HG02571 (cell line): ENCODE measurements around the gene NEDD8.
"Not testable (repeated sequence)": the region's sequence is repeated elsewhere in the genome, so short reads cannot be mapped to it uniquely, and the experiment has no call there.

ENCODE experiments used
- ATAC-seq: cut with Tn5 transposase; IDR thresholded peaks from one replicate; pipeline ENCODE4 v1.9.1; 2021; ENCODE audit warnings: mild to moderate bottlenecking, moderate library complexity; ENCODE audit not compliant: unreplicated experiment

NEDD8 gene

GRCh38 chr14:24249230-24250021 is 17.3 kb upstream of the NEDD8 start:
- no peak for ATAC-seq

GRCh38 chr14:24247422-24247821 is 15.3 kb upstream of the NEDD8 start:
- no peak for ATAC-seq

GRCh38 chr14:24246765-24247212 is 14.6 kb upstream of the NEDD8 start:
- no peak for ATAC-seq

- not testable (repeated sequence) for ATAC-seq
Observed at GRCh38 chr14:24245350-24245749, 13.2 kb upstream of the NEDD8 start.

DNA sequence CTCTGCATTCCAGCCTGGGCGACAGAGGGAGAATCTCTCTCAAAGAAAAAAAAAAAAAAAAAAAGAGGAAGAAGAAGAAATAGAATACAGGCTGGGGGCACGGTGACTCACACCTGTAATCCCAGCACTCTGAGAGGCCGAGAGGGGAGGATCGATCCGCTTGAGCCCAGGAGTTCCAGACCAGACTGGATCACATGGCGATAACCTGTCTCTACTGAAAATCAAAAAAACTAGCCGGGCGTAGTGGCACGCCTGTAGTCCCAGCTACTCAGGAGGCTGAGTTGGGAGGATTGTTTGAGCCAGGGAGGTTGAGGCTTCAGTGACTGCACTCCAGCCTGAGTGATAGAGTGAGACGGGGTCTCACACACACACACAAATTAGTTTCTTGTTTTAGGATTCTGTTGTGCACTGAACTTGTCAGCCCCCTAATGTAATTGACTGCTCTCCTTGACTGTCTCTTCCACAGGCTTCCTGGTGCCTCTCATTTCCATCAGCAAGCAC is 11.2 kb upstream of the NEDD8 start:
- ATAC-seq = no peak

DNA sequence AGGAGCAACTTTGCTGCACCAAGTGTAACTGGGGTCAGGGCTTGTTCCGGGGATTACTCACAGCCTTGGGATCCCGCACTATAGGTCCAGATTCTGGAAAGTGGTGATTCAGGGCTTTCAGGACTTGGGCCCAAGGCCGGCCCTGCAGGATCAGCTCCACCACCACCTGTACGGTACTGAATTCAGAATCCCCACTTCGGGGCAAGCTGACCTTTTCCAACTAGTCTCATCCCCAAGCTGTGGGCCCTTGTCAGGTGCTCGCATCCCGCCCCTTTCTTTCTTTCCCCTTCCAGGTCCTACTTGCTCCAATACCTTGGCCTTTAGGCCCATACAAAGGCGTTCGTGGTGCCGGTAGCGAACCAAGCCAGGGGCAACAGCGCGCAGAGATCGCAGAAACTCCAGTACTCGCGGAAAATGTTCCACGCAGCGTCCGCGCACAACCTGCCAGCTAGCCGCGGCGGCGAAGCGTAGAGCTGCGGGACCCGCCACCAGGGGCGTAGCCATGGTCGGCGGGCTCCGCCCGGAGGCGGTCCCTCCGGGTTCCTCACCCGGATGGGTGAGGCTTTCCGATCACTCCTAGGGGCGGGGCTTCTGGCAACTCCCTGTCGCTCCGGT is 9.8 kb upstream of the NEDD8 start:
- peak; percentile 69 for ATAC-seq

DNA sequence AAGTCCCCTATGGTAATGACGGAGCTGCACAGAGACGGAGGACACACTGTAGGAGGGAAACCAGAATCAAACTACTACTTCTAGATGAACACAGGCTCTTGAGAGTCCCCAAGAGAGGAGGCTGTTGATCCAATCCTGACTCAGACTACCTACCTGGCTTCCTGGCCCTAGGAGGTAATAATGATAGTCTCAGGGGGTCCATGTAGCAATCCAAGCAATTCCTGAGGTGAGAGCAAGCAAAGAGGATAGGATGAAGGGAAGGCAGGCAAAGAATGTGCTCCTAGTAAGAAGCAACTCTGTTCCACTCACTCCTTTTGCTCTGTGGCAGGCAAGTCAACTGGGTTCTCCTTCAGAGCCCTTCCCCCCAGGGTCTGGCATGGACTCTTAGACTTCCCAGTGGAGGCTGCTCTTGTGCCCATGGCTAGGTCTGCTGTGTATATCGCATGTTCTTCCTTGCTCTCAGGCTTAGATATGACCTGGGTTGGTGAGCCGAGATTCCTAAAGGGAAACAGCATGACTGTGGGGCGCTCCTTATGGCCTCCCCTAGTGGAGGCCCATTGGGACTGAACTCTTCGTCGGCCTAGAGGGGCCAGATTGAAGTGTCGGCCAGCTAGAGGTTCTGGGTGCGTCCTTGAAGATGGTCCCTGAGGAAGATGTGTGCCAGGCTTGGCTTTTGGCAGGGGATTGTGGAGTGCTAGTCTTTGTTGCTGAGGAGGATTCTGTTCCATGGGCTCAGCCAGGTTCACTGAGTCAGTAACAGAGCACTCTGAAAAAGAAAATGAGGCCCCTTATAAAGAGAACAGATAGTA is 8.1 kb upstream of the NEDD8 start:
- no peak for ATAC-seq

DNA sequence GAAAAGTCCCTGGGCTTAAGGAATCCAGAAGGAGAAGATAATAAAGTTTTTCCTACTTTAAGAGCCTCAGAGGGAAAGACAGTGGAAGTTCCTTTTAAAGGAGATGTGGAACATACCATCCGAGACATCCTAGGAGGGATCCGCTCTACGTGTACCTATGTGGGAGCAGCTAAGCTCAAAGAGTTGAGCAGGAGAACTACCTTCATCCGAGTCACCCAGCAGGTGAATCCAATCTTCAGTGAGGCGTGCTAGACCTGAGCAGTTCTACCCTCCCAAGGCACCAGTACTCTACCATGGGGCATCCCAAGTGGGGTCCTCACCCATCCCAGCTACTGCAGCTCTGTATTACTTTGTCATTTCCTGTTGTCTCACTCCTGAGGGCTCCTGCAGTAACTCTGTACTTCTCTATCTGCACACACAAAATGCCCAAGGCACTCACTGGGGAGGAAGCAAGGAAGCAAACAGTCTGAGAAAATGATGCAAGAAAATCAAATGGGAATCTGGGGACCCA is 6.4 kb upstream of the NEDD8 start:
- ATAC-seq = no peak

DNA sequence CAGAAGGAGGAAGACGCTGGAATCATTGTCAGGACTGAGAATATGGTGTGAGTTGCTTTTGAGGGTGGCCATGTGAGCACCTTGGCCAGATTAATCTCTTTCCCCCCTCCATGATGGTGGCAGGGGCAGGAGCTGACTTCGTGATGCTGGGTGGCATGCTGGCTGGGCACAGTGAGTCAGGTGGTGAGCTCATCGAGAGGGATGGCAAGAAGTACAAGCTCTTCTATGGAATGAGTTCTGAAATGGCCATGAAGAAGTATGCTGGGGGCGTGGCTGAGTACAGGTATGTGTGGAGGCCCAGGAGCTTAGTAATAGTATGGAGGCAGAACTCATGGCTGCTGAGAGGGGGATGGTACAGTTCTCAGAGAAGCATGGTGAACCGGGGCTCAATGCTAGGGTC is 6.0 kb upstream of the NEDD8 start:
- no peak for ATAC-seq

- no peak for ATAC-seq
Observed at GRCh38 chr14:24237463-24237955, 5.3 kb upstream of the NEDD8 start.

DNA sequence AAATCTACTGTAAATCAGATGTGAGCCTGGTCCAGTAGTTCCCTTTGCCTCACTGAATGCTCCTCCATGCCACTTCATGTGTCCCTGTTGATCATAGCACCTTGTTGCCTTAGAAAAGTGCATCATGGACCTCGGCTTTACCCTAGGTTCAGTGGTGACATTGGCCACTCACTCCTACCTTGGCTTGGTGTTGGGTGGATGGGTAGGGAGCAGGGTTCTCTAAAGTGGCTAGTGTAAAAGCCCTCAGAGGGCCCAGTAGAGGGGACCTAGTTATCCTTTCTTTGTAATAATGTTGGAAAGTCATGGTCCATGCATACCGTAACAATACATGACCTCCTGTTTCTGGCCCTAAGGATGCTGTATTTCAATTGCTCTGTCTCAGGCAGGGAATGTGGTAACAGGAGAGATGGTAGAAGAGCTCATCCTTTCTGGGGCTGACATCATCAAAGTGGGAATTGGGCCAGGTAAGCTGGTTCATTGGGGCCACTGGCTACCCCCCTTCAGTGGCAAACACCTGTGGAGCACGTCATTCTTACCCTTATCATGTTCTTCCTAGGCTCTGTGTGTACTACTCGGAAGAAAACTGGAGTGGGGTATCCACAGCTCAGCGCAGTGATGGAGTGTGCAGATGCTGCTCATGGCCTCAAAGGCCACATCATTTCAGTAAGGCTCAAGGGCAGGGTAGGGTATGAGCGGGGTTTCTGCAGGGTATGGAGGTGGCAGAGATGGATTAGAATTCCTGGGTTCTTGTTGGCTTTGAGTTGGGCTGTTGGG is 4.7 kb upstream of the NEDD8 start:
- no peak for ATAC-seq

GRCh38 chr14:24235804-24236688 is 3.9 kb upstream of the NEDD8 start:
- ATAC-seq = no peak

- no peak for ATAC-seq
Observed at GRCh38 chr14:24234095-24235005, 2.2 kb upstream of the NEDD8 start.

- no peak for ATAC-seq
Observed at GRCh38 chr14:24233538-24233866, 1.3 kb upstream of the NEDD8 start.

- peak; percentile 58 for ATAC-seq
Observed at GRCh38 chr14:24232645-24233537, 724 bp upstream of the NEDD8 start, which contains the start of gene GMPR2. TSS of gene GMPR2 (plus strand) at chr14:24232929. CDS start at chr14:24233254, 325 bp downstream.

GRCh38 chr14:24231263-24232120 is 675 bp downstream of the NEDD8 start:
- ATAC-seq = no peak
